GM12873 (cell line): ENCODE measurements around the gene CCSAP.

Source experiments
- TF ChIP-seq, protein P1 (sequence below): IDR thresholded peaks from 2 replicates; pipeline ENCODE4 v1.5.1; 2012; ENCODE audit warnings: low read depth, mild to moderate bottlenecking, moderate library complexity, low read length, control low read depth; ENCODE audit not compliant: insufficient read depth; ENCODE audit errors: missing control alignments

Gene CCSAP

GRCh38 chr1:229364207-229365065 is 21.6 kb upstream of the CCSAP start:
- TF ChIP-seq, protein P1, sequence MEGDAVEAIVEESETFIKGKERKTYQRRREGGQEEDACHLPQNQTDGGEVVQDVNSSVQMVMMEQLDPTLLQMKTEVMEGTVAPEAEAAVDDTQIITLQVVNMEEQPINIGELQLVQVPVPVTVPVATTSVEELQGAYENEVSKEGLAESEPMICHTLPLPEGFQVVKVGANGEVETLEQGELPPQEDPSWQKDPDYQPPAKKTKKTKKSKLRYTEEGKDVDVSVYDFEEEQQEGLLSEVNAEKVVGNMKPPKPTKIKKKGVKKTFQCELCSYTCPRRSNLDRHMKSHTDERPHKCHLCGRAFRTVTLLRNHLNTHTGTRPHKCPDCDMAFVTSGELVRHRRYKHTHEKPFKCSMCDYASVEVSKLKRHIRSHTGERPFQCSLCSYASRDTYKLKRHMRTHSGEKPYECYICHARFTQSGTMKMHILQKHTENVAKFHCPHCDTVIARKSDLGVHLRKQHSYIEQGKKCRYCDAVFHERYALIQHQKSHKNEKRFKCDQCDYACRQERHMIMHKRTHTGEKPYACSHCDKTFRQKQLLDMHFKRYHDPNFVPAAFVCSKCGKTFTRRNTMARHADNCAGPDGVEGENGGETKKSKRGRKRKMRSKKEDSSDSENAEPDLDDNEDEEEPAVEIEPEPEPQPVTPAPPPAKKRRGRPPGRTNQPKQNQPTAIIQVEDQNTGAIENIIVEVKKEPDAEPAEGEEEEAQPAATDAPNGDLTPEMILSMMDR, result no peak

DNA sequence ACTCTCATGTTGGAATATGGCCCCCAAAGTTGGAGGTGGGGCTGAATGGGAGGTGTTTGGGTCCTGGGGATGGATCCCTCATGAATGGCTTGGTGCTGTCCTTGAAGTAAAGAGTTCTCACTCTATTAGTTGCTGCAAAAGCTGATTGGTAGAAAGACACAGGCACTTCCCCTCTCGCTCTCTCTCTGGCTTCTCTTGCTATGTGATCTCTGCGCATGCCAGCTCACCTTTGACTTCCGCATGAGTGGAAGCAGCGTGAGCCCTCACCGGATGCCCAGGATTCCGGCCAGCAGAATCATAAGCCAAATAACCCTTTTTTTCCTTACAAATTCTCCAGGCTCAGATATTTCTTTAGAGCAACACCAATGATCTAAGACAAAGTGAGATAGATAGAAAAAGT is 20.9 kb upstream of the CCSAP start:
- TF ChIP-seq, protein P1, result no peak

DNA sequence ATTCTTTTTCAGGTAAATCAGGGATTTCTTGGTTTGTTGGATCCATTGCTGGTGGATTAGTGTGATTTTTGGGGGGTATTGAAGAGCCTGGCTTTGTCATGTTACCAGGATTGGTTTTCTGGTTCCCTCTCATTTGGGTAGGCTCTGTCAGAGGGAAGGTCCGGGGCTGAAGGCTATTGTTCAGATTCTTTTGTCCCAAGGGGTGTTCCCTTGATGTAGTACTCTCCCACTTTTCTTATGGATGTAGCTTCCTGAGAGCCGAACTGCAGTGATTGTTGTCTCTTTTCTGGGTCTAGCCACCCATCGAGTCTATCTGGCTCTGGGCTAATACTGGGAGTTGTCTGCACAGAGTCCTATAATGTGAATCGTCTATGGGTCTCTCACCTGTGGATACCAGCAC is 17.6 kb upstream of the CCSAP start:
- TF ChIP-seq, protein P1, result no peak

- TF ChIP-seq, protein P1, result no peak
These were observed 12.8 kb upstream of the CCSAP start for GRCh38 chr1:229355661-229356060.

DNA sequence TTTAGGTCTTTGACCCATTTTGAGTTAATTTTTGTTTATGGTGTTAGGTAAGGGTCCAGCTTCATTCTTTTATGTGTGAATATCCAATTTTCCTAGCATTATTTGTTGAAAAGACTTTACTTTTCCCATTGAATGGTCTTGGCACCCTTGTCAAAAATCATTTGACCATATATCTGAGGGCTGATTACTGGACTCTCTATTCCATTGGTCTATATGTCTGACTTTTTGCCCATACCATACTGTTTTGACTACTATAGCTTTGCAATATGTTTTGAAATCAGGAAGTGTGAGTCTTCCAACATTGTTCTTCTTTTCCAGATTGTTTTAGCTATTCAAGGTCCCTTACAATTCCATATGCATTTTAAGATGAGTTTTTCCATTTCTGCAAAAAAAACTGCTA is 11.4 kb upstream of the CCSAP start:
- TF ChIP-seq, protein P1, result no peak

DNA sequence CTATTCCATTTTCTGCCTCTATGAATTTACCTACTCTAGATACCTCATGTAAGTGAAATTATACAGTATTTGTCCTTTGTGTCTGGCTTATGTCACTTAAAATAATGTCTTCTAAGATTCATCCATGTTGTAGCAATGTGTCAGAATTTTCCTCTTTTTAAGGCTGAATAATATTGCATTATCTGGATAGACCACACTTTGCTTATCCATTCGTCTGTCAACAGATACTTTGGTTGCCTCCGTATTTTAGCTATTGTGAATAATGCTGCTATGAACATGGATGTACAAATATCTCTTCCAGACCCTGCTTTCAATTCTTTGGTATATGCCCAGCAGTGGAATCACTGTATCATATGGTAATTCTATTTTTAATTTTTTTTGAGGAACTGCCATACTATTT is 10.1 kb upstream of the CCSAP start:
- TF ChIP-seq, protein P1, result no peak

DNA sequence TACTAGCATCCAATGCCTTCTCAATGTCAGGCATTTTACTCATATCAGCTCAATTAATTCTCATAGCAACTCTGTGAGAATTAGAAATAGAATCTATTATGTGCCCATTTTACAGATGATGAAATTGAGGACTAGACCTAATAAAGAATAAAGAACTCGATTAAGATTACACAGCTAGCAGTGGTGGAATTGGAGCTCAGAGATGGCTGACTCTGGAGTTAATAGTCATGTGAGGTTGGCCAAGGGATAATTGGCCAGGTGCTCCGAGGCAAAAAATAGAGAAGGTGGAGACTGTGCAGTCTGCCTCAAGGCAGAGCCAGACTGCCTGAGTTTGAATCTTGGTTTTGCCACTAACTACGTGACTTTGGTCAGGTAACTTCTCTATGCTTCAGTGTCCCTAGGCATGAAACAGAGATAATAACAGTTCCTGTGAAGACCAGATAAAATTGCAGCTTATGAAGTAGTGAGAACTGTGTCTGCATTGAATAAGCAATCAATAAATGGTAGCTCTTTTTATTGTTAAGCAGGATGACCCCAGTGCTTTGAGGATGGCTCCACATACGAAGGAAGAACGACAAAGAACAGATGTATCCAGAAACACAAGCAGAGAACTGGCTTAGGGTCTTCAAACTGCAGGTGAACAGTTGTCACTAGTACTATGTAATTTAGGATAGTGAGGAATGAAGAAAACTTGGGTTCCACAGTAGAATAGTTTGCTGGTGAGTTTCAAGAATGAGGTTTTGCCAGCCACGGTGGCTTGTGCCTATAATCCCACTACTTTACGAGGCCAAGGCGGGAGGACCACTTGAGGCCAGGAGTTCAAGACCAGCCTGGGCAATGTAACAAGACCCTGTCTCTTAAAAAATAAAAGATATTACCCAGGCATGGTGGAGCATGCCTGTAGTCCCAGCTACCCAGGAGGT is 6.9 kb upstream of the CCSAP start:
- TF ChIP-seq, protein P1, result no peak
